ENCODE data around the gene IFI6.
"Not testable (repeated sequence)": the region's sequence is repeated elsewhere in the genome, so short reads cannot be mapped to it uniquely, and the experiment has no call there.

Gene IFI6, protein sequence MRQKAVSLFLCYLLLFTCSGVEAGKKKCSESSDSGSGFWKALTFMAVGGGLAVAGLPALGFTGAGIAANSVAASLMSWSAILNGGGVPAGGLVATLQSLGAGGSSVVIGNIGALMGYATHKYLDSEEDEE

DNA sequence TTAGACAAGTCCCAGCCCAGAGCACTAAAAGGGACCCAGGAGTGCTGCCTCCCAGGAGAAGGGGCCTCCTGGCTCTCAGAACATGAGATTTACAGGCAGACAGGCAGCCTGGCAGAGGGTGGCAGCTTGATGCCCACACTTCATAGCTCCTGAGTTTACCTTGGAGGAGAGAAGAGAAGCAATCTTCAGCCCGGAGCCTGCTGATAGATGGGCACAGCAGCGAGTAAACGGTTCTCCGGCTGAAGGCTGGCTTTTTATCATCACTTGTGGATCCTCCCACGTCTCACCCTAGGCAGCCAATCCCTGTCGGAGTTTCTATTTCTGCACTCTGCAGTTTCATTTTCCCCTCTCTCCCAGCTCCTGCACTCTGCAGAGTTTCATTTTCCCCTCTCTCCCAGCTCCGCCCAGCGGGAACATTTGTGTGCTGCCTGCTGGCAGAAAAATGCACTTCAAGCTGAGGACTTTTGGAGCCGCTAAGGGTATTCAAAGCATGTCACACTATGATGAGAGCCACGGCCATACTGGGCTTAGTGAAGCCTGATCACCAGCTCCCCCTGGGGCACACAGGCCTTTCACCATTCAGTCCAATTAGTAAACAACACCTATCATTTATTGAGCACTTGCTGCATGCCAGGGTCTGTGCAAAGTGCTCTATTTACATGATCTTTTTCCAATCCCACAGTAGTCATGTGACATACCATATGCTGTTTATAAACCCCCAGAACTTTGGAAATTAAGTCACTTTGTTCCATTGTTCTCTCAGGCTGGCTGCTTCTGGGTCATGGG lies at the start of gene IFI6:
TSS of gene IFI6 (minus strand) at position 229 of the 786 bp plus-strand sequence. CDS start 2,878 bp downstream, outside the sequence.
- DNase-seq (ENCODE audit: low read depth in 2 of 3, low spot score in 2 of 3), result peak in 2 of 3 experiments; percentile 32 to 44

DNA sequence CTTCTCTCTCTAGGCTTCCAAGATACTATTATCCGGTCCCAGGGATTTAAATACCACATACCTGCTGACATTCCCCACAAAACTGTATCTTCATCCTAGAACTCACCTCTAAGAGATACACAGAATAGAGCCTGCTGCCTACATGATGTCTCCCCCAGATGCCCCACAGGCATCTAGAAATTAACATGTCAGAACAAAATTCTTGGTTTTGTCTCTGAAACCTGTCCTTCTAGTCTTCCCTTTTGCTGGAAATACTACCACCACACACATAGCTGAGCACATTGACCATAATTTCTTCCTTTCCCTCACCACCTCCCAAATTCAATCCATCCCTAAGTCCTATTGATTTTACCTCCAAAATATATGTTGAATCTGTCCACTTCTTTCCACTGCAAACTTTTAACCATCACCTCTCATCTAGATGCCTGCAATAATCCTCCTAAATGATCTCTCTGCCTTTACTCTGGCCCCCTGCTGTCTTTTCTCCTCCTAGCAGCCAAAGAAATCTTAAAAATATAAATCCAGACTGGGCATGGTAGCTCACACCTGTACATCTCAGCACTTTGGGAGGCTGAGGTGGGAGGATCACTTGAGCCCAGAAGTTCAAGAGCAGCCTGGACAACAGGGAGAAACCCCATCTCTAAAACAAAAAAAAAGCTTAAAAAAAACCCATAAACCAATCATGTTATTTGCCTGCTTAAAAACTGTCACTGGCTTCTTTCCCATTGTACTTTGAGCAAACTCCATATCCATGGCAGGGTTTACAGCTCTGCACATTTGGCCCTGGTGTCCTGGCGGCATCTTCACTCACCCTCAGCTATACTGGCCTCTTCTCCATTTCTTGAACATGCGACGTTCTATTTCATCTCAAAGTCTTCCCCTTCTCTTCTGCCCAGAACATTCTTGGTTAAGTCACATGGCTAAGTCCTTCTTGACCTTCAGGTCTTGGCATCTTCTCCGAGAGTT lies 47.6 kb upstream of the IFI6 start:
- DNase-seq (ENCODE audit: low read depth in 2 of 3, low spot score in 2 of 3), result no peak

DNA sequence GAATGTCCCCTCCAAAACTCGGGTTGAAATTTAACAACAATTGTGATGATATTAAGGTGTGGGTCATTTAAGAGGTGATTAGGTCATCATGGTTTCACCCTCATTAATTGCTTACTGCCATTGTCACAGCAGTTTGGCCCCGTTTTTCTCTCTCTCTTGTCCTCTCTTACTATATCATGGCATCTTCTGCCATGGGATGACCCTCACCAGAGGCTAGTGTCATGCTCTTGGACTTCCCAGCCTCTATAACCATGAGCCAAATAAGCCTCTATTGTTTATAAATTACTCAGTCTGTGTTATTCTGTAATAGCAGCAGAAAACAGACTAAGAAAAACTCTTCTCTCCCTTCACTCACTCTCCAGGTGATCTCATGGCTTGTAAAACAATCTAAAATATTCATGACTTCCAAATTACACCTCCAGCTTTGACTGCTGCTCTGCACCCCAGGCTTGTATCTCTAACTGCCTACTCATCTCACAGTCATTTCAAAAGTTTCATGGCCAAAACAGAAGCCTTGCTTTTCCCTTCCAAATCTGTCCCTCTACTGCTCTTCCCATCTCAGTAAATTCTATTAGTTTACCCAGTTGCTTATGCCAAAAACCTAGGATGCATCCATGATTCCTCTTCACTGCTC lies 44.4 kb upstream of the IFI6 start:
- DNase-seq (ENCODE audit: low read depth in 2 of 3, low spot score in 2 of 3), result no peak

DNA sequence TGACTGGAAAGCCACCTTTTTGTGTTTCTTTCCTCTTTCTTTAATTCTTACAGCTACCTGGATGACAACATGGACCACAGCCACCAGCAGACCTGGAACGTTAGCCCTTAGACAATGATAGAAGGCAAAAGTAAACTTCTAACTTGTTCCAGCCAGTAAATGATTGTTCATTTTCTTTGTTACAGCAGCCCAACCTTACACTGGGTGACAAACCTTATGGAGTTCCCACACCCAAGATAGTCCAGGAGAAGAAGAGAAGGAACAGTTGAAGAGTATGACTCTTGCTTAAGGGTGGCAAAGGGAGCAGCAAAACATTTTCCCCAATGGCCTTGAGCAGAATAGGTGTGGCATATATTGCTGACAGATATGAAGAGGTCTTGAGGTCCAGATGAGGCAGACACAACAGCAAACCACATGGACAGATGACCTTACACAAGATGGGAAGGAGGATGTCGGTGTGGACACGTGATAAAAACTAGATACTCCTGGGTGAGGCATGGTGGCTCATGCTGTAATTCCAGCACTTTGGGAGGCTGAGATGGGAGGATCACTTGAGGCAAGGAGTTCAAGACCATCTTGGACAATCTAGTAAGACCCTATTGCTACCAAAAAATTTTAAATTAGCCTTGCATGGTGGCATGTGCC lies 42.0 kb upstream of the IFI6 start:
- DNase-seq (ENCODE audit: low read depth in 2 of 3, low spot score in 2 of 3), result no peak

DNA sequence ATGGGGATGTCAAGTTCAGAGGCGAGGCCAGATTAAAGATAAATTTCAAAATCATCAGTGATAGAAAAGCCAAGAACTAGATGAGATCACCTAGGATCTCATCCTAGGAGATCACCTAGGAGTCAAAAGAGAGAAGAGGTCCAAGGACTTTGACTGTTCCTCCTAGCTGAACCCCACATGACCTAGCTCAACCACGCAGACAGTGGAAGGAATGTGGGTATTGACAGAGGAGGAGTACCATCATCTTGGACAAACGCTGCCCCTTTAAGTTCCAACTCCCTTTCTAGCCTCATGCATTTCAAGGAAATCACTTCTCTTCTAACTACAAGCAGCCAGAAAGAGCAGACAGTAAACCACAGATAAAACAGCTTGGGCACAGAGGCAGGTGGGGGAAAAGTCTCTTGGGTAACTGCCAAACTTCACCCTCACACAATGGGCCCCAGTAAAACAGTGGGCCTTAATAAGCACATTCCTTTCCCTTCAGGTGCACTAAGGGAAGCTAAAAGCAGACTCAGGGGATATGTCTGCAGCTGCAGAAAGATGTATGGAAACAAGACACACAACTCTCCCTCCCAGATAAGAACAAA lies 41.2 kb upstream of the IFI6 start:
- no peak for DNase-seq (ENCODE audit: low read depth in 2 of 3, low spot score in 2 of 3)

DNA sequence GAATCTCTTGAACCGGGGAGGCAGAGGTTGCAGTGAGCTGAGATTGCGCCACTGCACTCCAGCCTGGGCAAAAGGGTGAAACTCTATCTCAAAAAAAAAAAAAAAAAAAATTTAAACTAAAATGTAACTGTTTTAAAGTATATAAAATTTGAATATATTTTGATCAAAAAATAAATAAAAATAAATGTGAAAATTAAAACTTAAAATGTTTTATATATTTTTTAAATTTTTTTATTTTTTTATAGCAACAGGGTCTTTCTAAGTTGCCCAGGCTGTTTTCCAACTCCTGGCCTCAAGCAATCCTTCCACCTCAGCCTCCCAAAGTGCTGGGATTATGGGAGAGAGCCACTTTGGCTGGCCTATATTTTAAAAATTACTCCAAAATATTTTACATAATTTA lies 38.6 kb upstream of the IFI6 start:
- DNase-seq (ENCODE audit: low read depth in 2 of 3, low spot score in 2 of 3), result no peak

DNA sequence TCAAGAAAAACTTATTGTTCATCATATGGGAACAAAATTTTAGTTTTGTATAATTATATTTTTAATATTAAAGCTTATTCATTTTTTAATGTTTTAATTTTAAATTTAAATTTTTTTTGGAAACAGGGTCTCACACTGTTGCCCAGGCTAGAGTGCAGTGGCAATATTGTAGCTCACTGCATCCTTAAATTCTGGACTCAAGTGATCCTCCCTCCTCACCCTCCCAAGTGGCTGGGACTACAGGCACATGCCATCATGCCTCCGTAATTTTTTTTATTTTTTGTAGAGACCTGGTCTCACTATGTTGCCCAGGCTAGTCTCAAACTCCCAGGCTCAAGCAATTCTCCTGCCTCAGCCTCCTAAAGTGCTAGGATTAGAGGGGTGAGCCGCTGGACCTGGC lies 33.6 kb upstream of the IFI6 start:
- DNase-seq (ENCODE audit: low read depth in 2 of 3, low spot score in 2 of 3), result no peak

DNA sequence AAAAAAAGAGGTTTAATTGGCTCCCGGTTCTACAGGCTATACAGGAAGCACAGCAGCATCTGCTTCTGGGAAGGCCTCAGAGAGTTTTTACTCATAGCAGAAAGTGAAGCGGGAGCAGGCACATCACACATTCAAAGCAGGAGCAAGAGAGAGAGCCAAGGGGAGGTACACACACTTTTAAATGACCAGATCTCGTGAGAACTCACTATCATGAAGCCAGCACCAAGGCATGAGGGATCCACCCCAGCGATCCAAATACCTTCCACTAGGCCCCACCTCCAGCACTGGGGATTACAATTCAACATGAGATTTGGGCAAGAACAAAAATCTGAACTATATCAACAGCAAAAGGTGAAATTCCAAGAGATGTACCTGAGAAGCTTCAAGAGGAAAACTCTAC lies 33.0 kb upstream of the IFI6 start:
- DNase-seq (ENCODE audit: low read depth in 2 of 3, low spot score in 2 of 3), result no peak

DNA sequence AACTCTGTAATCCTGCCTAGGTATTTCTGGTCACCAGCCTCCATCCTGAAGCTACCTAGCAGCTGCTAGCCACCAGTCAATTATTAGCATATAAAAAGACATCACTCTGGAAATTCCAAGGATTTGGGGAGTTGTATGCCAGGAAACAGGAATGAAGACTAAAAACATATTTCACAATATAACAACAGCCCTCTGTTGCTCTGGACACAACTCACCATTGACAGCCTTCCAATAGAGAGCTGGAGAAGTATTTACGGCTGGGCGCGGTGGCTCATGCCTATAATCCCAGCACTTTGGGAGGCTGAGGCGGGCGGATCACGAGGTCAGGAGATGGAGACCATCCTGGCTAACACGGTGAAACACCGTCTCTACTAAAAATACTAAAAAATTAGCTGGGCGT lies 24.8 kb upstream of the IFI6 start:
- not testable (repeated sequence) for DNase-seq (ENCODE audit: low read depth in 2 of 3, low spot score in 2 of 3)

DNA sequence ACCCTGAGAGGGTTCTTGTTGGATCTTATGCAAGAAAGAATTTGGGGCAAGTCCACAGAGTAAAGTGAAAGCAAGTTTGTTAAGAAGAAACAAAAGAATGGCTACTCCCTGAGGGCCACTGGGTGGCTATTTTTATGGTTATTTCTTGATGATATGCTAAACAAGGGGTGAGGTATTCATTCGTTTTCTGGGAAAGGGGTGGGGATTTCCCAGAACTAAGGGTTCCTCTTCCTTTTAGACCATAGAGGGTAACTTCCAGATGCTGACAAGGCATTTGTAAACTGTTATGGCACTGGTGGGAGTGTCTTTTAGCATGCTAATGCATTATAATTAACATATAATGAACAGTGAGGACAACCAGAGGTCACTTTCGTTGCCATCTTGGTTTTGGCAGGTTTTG lies 18.2 kb upstream of the IFI6 start:
- DNase-seq (ENCODE audit: low read depth in 2 of 3, low spot score in 2 of 3), result no peak

DNA sequence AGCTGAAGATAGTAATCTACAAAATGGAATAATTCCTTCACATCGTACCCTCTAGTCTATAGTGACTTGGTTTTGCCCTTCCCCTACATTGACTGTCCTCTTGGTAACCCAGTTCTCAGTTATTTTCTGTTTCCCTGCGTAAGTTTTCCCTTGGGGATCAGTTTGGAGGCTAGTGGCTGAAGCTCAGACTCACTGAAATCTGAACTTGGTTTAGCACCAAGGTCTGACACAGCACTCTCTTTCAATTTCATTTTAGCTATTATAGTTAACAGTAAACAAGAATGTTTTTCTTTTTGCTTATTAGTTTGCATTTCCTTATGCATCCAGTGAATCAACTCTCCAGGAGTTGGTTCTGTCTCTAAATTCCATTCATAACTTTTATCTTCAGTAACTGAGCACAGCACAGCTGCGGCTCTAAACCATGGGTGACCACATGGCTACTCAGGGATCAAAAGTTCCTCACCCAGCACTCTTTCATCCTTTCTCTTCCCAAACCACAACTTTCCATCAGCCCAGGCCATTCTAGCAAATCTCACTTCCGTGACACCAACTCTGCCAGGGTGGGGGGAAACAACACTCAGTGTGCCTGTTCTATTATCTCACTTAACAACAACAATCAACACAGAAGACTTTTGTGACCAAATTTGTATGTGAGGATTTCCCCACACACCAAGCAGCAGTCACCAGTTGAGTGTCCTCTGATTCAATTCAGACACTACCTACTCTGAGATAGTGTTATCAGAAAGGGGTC lies 17.6 kb upstream of the IFI6 start:
- DNase-seq (ENCODE audit: low read depth in 2 of 3, low spot score in 2 of 3), result no peak

DNA sequence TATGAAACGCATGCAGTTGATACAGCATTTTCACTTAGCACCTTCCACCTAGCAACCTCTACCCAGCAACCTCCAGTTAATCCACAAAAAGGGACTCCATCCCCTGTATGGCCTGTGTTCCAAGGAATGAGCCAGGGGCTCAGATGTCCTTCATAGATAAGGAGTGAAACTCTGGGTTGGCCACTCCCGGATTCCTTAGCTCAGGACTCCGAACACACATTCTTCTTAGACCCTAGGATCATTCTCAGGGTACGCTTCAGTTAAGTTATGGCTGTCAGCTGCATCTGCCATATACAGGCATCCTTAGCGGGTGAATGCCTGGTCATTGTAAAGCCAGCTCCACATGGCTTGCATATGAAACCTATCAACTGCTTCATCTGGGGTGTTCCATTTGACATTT lies 15.9 kb upstream of the IFI6 start:
- no peak for DNase-seq (ENCODE audit: low read depth in 2 of 3, low spot score in 2 of 3)

DNA sequence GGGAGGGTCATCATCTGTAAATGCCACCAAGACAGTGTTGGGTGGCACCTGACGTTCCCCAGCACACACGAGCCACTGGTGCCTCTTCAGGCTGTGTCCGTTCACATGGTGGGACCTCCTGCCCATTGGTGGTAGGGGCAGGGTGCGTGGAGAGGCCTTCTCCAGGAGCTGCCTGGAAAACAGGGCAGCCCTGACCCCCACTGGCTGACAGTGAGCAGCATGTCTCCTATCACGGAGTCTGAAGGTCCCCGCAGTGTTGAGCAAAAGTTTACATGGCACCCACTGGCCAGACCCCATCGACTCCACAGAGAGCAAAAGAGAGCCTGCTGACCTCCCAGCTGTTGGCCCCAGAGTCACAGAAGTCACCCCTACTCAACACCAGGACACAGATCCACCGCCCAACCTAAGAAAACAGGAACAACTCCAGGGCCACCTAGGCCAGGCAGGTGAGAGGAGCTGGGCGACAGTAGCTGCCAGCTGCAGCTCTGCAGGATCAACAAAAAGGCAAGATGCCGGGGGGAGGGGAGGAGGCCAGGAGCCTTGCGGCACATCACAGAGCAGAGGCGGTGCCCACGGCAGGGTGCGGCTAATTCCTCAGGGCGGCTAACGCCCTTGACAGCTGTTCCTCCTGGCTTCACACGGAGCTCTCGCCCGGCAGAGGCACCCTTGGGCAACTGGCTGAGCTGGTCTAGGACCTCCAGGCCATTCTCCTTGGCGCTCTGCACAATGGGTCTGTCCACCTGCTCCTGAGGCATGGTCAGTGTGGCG lies 14.4 kb upstream of the IFI6 start:
- no peak for DNase-seq (ENCODE audit: low read depth in 2 of 3, low spot score in 2 of 3)

DNA sequence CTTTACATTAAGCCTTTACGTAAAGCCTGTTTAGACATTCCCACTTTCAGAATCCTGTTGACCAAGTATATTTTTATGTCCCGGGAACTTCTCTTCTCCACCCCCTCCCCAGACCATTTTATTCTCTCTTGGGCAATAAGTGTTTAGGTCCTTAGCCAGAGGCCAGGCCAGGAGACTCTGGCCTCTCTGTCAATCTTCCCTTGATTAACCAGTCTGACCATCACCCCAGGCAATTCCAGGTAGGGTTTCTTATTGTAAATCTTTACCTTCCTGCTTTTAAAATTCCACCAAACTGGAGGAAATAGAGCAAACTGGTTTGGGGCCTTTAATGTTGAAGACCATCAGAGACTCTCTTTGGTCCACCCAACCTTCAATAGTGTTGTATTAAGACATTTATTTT lies 12.2 kb upstream of the IFI6 start:
- no peak for DNase-seq (ENCODE audit: low read depth in 2 of 3, low spot score in 2 of 3)

DNA sequence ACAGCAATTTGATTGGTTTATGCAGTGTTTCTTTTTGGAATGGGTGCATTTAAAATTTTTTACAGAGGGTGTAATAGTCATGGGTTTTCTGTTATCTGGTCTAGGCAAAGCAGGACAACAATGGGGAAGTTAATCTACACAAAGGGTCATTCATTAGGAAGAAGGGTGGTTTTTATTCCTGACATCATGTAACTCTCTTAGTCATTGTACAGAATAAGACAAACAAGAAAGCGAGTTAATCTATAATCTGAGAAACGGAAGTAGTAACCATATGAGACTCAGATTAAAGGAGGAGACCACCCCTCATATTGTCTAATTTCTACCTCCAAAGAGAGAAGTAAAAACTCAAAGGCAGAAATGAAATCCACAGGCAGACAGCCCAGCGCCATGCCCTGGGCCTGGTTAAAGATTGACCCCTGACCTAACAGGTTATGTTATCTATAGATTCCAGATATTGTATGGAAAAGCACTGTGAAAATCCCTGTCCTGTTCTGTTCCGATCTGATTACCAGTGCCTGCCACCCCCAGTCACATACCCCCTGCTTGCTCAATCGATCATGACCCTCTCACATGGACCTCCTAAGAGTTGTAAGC lies 10.5 kb upstream of the IFI6 start:
- DNase-seq (ENCODE audit: low read depth in 2 of 3, low spot score in 2 of 3), result no peak

DNA sequence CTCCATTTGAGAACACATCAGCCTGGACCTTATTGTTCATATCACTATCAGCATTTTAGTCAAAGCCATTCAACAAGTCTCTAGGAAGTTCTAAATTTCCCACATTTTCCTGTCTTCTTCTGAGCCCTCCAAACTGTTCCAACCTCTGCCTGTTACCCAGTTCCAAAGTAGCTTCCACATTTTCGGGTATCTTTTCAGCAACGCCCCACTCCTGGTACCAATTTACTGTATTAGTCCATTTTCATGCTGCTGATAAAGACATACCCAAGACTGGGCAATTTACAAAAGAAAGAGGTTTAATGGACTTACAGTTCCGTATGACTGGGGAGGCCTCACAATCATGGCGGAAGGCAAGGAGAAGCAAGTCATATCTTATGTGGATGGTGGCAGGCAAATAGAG lies 9.6 kb upstream of the IFI6 start:
- DNase-seq (ENCODE audit: low read depth in 2 of 3, low spot score in 2 of 3), result not testable (repeated sequence)

DNA sequence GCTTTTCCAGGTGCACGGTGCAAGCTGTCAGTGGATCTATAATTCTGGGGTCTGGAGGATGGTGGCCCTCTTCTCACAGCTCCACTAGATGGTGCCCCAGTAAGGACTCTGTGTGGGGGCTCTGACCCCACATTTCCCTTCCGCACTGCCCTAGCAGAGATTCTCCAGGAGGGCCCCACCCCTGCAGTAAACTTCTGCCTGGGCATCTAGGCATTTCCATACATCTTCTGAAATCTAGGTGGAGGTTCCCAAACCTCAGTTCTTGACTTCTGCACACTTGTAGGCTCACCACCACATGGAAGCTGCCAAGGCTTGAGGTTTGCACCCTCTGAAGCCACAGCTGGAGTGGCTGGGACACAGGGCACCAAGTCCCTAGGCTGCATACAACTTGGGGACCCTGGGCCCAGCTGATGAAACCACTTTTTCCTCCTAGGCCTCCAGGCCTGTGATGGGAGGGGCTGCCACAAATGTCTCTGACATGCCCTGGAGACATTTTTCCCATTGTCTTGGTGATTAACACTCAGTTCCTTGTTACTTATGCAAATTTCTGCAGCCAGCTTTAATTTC lies 8.3 kb upstream of the IFI6 start:
- DNase-seq (ENCODE audit: low read depth in 2 of 3, low spot score in 2 of 3), result not testable (repeated sequence)

DNA sequence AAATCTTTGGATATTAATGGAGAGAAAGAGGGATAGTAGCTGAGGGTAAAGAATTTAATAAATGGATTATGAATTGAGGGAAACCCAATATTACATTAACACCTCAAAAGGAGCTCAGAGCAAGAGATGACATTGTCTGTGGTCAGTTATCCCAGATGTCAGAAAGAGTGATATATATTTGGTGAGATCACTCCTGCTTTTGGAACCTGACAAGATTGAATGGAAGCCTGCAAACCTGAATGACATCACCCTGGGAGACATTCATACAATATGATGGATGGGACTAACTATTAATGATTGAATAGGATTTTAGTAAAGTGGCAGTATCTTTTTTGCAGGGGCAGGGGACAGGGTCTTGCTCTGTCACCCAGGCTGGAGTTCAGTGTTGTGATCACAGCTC lies 6.8 kb upstream of the IFI6 start:
- no peak for DNase-seq (ENCODE audit: low read depth in 2 of 3, low spot score in 2 of 3)
